ENCODE data around the gene KIF26A. TPM values are rescaled to one million over a fixed set of nuclear protein-coding genes. Genes with fewer than 3 reads are reported as not detected.
A peak's percentile ranks its signal among the peaks of the same experiment; 100 is the strongest.

The KIF26A gene
- total and polyA plus RNA-seq, 2 experiments from 2014 or later, result 5.6 to 103 TPM

DNA sequence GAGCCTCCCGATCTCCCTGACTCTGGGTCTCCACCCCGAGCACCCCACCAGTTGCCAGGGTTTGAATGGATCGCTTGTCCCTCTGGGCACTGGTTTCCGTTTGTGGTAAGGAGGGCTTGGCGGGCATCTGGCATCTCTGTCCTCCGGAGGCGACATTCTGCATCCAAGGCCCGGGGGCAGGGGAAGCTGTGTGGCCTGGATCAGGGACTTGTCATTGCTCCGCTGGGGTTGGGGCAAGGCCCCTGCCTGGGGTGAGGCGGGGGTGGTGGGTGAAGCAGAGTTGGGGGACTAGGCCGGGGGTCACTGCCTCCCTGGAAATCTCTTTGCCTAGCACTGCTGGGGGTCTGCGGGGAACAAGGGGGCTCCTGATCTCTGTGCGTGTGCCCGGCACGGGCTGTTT lies 30.2 kb downstream of the KIF26A start (continued):
- TF ChIP-seq, protein P1, sequence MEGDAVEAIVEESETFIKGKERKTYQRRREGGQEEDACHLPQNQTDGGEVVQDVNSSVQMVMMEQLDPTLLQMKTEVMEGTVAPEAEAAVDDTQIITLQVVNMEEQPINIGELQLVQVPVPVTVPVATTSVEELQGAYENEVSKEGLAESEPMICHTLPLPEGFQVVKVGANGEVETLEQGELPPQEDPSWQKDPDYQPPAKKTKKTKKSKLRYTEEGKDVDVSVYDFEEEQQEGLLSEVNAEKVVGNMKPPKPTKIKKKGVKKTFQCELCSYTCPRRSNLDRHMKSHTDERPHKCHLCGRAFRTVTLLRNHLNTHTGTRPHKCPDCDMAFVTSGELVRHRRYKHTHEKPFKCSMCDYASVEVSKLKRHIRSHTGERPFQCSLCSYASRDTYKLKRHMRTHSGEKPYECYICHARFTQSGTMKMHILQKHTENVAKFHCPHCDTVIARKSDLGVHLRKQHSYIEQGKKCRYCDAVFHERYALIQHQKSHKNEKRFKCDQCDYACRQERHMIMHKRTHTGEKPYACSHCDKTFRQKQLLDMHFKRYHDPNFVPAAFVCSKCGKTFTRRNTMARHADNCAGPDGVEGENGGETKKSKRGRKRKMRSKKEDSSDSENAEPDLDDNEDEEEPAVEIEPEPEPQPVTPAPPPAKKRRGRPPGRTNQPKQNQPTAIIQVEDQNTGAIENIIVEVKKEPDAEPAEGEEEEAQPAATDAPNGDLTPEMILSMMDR (conservative IDR thresholded peaks at IDR 0.05; ENCODE audit: low read depth in 2 of 2), result no peak
- TF ChIP-seq STAT1 (IDR thresholded peaks at IDR 0.05; ENCODE audit: unreplicated experiment), result no peak
- no peak for TF ChIP-seq EZH2 (IDR thresholded peaks at IDR 0.05; ENCODE audit: low read depth, unreplicated experiment)
- TF ChIP-seq ZNF331 (CRISPR knock-in tag; IDR thresholded peaks at IDR 0.05; ENCODE audit: low read depth), result no peak
- TF ChIP-seq ZNF114 (CRISPR knock-in tag; IDR thresholded peaks at IDR 0.05), result no peak
- no peak for TF ChIP-seq POLR2AphosphoS5 (IDR thresholded peaks at IDR 0.05; ENCODE audit: low read depth)
- no peak for TF ChIP-seq ETS1 (IDR thresholded peaks at IDR 0.05)
- no peak for TF ChIP-seq JUNB (IDR thresholded peaks at IDR 0.05; ENCODE audit: unreplicated experiment)

DNA sequence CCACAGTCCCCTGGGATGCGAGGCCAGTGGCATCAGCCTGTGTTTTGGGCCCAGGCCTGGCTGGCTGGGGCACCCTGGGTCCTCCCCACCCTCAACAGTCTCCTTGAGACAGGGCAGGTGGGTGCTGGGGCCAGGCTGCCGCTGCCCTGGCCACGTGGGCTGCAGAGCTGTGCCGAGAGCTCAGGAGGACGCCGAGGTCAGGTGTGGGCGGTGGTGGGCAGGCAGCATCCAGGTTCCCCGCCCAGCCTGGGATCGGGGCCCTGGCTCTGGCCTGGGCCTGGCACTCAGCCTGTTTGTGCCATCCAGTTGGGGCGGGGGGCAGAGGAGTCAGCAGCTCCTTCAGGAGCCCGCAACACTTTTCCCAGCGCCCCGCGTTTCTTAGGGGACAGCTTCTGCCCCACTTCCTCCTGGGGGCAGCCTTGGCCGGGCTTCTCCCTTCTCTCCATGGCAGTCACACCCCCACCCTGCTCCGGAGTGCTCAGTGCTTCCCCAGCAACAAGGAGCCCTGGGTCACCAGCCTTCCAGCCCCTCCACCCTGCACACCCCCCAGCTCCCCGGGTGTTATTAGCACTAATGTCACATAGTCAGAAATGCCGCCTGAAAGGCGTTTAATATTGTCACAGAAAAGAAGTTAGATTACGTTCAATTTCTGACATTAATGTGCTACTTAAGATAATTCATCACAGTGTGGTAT lies 30.8 kb downstream of the KIF26A start:
- Mint-ChIP-seq H3K4me1 (peaks cover 24% of the 10 kb centered on the region), H3K4me3 (no peak overlapping the region; the same call in 2 of the 3 replicates), H3K27me3 (ENCODE audit: insufficient read depth, low read depth, poor library complexity) (peaks cover 8% of the 10 kb centered on the region), H3K9me3 (no peaks in the 10 kb centered on the region), H3K36me3 (ENCODE audit: low read depth) (no peaks in the 10 kb centered on the region), H3K27ac (no peak overlapping the region)
- Histone ChIP-seq H3K27me3 (ENCODE audit: insufficient read depth) (no peaks in the 10 kb centered on the region), H3K4me2 (peak overlapping the region; percentile 72), H3K36me3 (ENCODE audit: insufficient read depth) (no peaks in the 10 kb centered on the region), H3K9me2 (ENCODE audit: insufficient read depth) (no peaks in the 10 kb centered on the region), H3K79me2 (replicated peaks; ENCODE audit: insufficient read depth) (peaks cover 10% of the 10 kb centered on the region), H4K20me1 (replicated peaks; ENCODE audit: insufficient read depth) (peaks cover 4% of the 10 kb centered on the region), H3F3A (replicated peaks; ENCODE audit: low read depth) (0 out of 2 replicates have a peak, but pooled peaks cover 5% of the 10 kb centered on the region), H3K4me3 (peak overlapping the region; percentile 24; the same call in 1 of the 2 replicates), H2AFZ (no peak overlapping the region), H3K4me1 (ENCODE audit: insufficient read depth) (peaks cover 25% of the 10 kb centered on the region), H3K27ac (ENCODE audit: low read depth) (peak overlapping the region; percentile 69; the same call in 1 of the 2 replicates)
- ATAC-seq, result peak; percentile 3; the same call in 2 of the 3 replicates
- no peak for DNase-seq (ENCODE audit: low spot score)
- TF ChIP-seq EZH2phosphoT487 (IDR thresholded peaks at IDR 0.05; ENCODE audit: unreplicated experiment), result no peak
- TF ChIP-seq, protein P1 (conservative IDR thresholded peaks at IDR 0.05; ENCODE audit: low read depth in 2 of 2), result peak in 1 of 2 experiments; percentile 26; a peak in 1 of 4 replicates
